Bronchial epithelial cell (primary cell): ENCODE measurements around the gene MLH3. TPM values are rescaled to one million over a fixed set of nuclear protein-coding genes. Genes with fewer than 3 reads are reported as not detected.

Experiments used
- DNase-seq: peaks from one replicate; pipeline ENCODE4 v3.0.0-alpha.2; 2010; ENCODE audit warnings: low read depth
- FAIRE-seq: peaks from 2 replicates; lab custom pipeline; 2011; peaks lifted over from hg19 to GRCh38; lab: Jason Lieb, UNC
- H3K27me3 ChIP-seq: 2 replicates; pipeline ENCODE4 v1.5.1; 2011; ENCODE audit warnings: low read length; ENCODE audit not compliant: control insufficient read depth, insufficient read depth
- H3K36me3 ChIP-seq: 2 replicates; pipeline ENCODE4 v1.5.1; 2011; ENCODE audit warnings: low read length; ENCODE audit not compliant: control insufficient read depth, insufficient read depth
- H3K4me3 ChIP-seq: 2 replicates; pipeline ENCODE4 v1.5.1; 2011; ENCODE audit warnings: mild to moderate bottlenecking, low read depth, low read length, control low read depth
- CTCF ChIP-seq: IDR thresholded peaks from 2 replicates; pipeline ENCODE4 v1.5.1; 2011; ENCODE audit warnings: mild to moderate bottlenecking, moderate library complexity, low read length, control low read depth, inconsistent platforms; ENCODE audit not compliant: insufficient read depth, severe bottlenecking
- total RNA-seq: library from RNA; depleted of rRNA; stranded (reverse); fragments of >200 nt; gene quantifications from 2 replicates; pipeline ENCODE4 v1.2.1, GENCODE V29; 2014

The MLH3 gene
- total RNA-seq, 1 donor from 2014 or later, result 24.0 TPM

- TF ChIP-seq CTCF, result no peak
- FAIRE-seq, result no peak
- no peaks in the 10 kb centered on the region for H3K36me3 ChIP-seq
- DNase-seq, result no peak
- H3K4me3 ChIP-seq, result peak overlapping the region; percentile 76
- no peaks in the 10 kb centered on the region for H3K27me3 ChIP-seq
These were observed 12.9 kb upstream of the MLH3 start for GRCh38 chr14:75064205-75064567.

GRCh38 chr14:75063491-75064204, 12.4 kb upstream of the MLH3 start, which contains the start of gene ACYP1:
Gene ACYP1, minus strand, starts transcription at chr14:75064024. Its CDS starts 471 bp downstream, at chr14:75063553.
- TF ChIP-seq CTCF, result no peak
- FAIRE-seq (no peak), DNase-seq (peak; percentile 75)
- Histone ChIP-seq H3K4me3 (peak within 1 kb of the TSS; percentile 76), H3K27me3 (no peaks in the 10 kb centered on the region), H3K36me3 (no peaks in the 10 kb centered on the region)

- TF ChIP-seq CTCF, result no peak
- DNase-seq (no peak), FAIRE-seq (no peak)
- H3K4me3 ChIP-seq, result peak overlapping the region; percentile 76
- H3K27me3 ChIP-seq, result no peaks in the 10 kb centered on the region
- H3K36me3 ChIP-seq, result no peaks in the 10 kb centered on the region
These were observed 11.7 kb upstream of the MLH3 start for GRCh38 chr14:75063013-75063412.

GRCh38 chr14:75060420-75060819, 9.2 kb upstream of the MLH3 start:
- H3K4me3 ChIP-seq, result no peak overlapping the region
- no peak for TF ChIP-seq CTCF
- no peaks in the 10 kb centered on the region for H3K36me3 ChIP-seq
- FAIRE-seq (no peak), DNase-seq (no peak)
- H3K27me3 ChIP-seq, result no peaks in the 10 kb centered on the region

- TF ChIP-seq CTCF, result no peak
- no peaks in the 10 kb centered on the region for H3K27me3 ChIP-seq
- FAIRE-seq (no peak), DNase-seq (no peak)
- no peaks in the 10 kb centered on the region for H3K36me3 ChIP-seq
- H3K4me3 ChIP-seq, result no peak overlapping the region
These were observed 8.4 kb upstream of the MLH3 start for GRCh38 chr14:75059642-75060041.

- FAIRE-seq (no peak), DNase-seq (no peak)
- Histone ChIP-seq H3K4me3 (no peak overlapping the region), H3K36me3 (no peaks in the 10 kb centered on the region), H3K27me3 (no peaks in the 10 kb centered on the region)
- no peak for TF ChIP-seq CTCF
These were observed 3.2 kb upstream of the MLH3 start for GRCh38 chr14:75054421-75054820.
